Measurements from ENCODE around the gene KCNJ10.
"Not testable (repeated sequence)": the region's sequence is repeated elsewhere in the genome, so short reads cannot be mapped to it uniquely, and the experiment has no call there.

The KCNJ10 gene

GRCh38 chr1:160114085-160114484, 44.1 kb upstream of the KCNJ10 start:
- in situ Hi-C loops (cut with HindIII; ENCODE audit: low sequenced_read_pairs) = no loop called here
- H3K4me3 ChIP-seq (ENCODE audit: low read depth, low read length) = no peak overlapping the region
- DNase-seq (ENCODE audit: low read depth, low spot score) = no peak
- TF ChIP-seq, protein P1, sequence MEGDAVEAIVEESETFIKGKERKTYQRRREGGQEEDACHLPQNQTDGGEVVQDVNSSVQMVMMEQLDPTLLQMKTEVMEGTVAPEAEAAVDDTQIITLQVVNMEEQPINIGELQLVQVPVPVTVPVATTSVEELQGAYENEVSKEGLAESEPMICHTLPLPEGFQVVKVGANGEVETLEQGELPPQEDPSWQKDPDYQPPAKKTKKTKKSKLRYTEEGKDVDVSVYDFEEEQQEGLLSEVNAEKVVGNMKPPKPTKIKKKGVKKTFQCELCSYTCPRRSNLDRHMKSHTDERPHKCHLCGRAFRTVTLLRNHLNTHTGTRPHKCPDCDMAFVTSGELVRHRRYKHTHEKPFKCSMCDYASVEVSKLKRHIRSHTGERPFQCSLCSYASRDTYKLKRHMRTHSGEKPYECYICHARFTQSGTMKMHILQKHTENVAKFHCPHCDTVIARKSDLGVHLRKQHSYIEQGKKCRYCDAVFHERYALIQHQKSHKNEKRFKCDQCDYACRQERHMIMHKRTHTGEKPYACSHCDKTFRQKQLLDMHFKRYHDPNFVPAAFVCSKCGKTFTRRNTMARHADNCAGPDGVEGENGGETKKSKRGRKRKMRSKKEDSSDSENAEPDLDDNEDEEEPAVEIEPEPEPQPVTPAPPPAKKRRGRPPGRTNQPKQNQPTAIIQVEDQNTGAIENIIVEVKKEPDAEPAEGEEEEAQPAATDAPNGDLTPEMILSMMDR (IDR thresholded peaks at IDR 0.05; ENCODE audit: low read depth, low read length) = no peak

DNA sequence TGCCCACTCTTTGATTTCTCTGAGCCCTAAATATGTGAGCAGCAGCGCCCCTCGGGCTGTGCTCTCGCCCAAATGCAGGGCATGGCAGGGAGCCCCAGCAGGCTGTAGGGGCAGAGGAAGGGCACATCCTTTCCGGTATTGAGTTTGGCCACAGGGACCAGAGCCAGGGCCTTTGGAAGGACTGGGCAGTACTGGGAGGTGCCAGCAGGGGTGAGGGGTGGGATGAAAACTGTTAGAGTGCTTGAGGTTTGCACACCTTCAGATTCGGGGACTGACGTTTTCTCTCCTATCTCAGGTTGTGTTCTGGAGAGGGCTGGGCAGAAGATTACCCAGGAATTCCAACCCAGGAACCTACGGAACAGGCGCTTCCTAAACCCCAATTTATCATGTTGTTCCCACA, 43.4 kb upstream of the KCNJ10 start:
- TF ChIP-seq, protein P1 (IDR thresholded peaks at IDR 0.05; ENCODE audit: low read depth, low read length) = peak; percentile 7
- in situ Hi-C loops (cut with HindIII; ENCODE audit: low sequenced_read_pairs) = no loop called here
- DNase-seq (ENCODE audit: low read depth, low spot score) = no peak
- H3K4me3 ChIP-seq (ENCODE audit: low read depth, low read length) = no peak overlapping the region

DNA sequence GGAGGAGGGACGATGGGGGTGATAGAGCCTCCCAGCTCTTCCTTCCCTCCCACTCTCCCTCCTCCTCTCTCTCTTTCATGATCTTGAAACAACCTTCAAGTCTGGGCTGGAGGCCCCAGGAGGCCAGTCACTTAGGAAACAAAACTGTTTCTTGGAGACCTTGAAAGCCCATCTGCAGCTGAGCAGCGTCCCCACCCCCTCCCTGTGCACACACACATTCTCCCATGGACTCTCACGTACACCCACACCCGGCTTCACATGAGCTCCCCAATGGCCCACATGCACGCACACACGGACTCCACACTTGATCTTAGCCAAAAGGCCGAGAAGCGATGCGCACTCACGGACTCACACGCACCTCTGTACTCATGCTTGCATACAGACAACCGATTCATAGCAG, 42.4 kb upstream of the KCNJ10 start:
- TF ChIP-seq, protein P1 (IDR thresholded peaks at IDR 0.05; ENCODE audit: low read depth, low read length) = no peak
- in situ Hi-C loops (cut with HindIII; ENCODE audit: low sequenced_read_pairs) = no loop called here
- peak; percentile 46 for DNase-seq (ENCODE audit: low read depth, low spot score)

GRCh38 chr1:160111462-160111861, 41.5 kb upstream of the KCNJ10 start:
- in situ Hi-C loops (cut with HindIII; ENCODE audit: low sequenced_read_pairs); H3K4me3 ChIP-seq (ENCODE audit: low read depth, low read length); DNase-seq (ENCODE audit: low read depth, low spot score): not testable (repeated sequence)

More for the DNA sequence above, 42.4 kb upstream of the KCNJ10 start:
- H3K4me3 ChIP-seq (ENCODE audit: low read depth, low read length) = no peak overlapping the region

DNA sequence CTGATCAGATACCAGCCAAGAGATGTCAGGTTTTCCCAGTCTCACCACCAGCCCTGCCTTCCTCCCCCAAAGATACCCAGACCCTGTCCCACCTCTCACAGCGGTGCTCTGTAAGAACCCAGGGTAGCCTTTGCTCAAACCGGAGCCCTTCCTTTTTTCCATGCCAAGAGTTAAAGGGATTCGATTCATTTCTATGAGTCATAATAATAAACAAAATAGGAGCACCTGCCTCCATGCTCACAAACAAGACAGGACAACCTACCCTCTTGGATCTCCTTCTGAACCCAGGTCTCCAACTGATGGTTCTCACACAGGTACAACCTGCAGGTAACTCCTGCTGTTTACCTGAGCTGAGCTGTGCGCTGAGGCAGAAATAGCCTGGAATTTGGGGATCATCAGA, 39.7 kb upstream of the KCNJ10 start:
- H3K4me3 ChIP-seq (ENCODE audit: low read depth, low read length) = no peak overlapping the region
- in situ Hi-C loops (cut with HindIII; ENCODE audit: low sequenced_read_pairs) = no loop called here
- no peak for DNase-seq (ENCODE audit: low read depth, low spot score)
- TF ChIP-seq, protein P1 (IDR thresholded peaks at IDR 0.05; ENCODE audit: low read depth, low read length) = no peak

GRCh38 chr1:160108888-160109662, 39.1 kb upstream of the KCNJ10 start:
- no peak overlapping the region for H3K4me3 ChIP-seq (ENCODE audit: low read depth, low read length)
- DNase-seq (ENCODE audit: low read depth, low spot score) = peak; percentile 78
- TF ChIP-seq, protein P1 (IDR thresholded peaks at IDR 0.05; ENCODE audit: low read depth, low read length) = peak; percentile 67
- in situ Hi-C loops (cut with HindIII; ENCODE audit: low sequenced_read_pairs) = no loop called here

DNA sequence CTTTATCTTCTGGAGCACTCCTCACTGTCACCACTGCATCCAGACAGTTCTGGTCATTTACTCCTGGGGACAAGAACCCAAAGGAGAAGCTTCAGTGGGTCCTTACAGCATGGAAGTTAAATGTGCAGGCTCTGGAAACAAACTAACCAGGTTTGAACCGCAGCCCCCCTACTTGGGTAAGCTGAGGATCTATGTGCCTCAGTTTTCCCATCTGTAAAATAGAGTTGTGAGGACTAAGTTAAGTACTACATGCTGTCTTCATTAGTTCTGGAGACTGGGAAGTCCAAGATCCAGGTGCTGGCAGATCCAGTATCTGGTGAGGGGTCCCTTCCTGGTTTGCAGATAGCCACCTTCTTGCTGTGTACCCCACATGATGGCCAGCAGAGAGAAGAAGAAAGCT, 37.6 kb upstream of the KCNJ10 start:
- in situ Hi-C loops (cut with HindIII; ENCODE audit: low sequenced_read_pairs) = no loop called here
- TF ChIP-seq, protein P1 (IDR thresholded peaks at IDR 0.05; ENCODE audit: low read depth, low read length) = no peak
- DNase-seq (ENCODE audit: low read depth, low spot score) = no peak
- no peak overlapping the region for H3K4me3 ChIP-seq (ENCODE audit: low read depth, low read length)

Measured in astrocyte of the spinal cord (primary cell).